CD14-positive monocyte (primary cell): Measurements from ENCODE around the gene EEF1AKMT3. TPM values are rescaled to one million over a fixed set of nuclear protein-coding genes. Genes with fewer than 3 reads are reported as not detected.

ENCODE experiments used
- DNase-seq, 3 donors: peaks; one replicate each; pipeline ENCODE4 v3.0.0-alpha.2; 2011 to 2022
- H2AFZ ChIP-seq: 2 replicates; pipeline ENCODE4 v1.6.0; 2012; ENCODE audit warnings: mild to moderate bottlenecking, low read depth, low read length, inconsistent platforms; ENCODE audit not compliant: insufficient read depth, poor library complexity, severe bottlenecking
- H3K27ac ChIP-seq, 2 donors: 1 replicate in 1 of 2; 2 replicates in 1 of 2; pipeline ENCODE4 v1.5.1; 2012 to 2013; ENCODE audit warnings: low read length in 2 of 2, control low read depth in 1 of 2, inconsistent platforms in 1 of 2, low read depth in 1 of 2, mild to moderate bottlenecking in 1 of 2
- H3K27me3 ChIP-seq, 2 donors: one replicate each; pipeline versions ENCODE4 v1.6.0 to v1.6.1; 2011 to 2013; ENCODE audit warnings: low read length in 2 of 2; ENCODE audit not compliant: control insufficient read depth in 2 of 2, insufficient read depth in 2 of 2
- H3K36me3 ChIP-seq, 2 donors: replicated peaks in 1 of 2; 1 replicate in 1 of 2; 2 replicates in 1 of 2; pipeline versions ENCODE4 v1.5.1 to v1.6.1; 2012 to 2013; ENCODE audit warnings: low read length in 2 of 2, control low read depth in 1 of 2, inconsistent platforms in 1 of 2, mild to moderate bottlenecking in 1 of 2; ENCODE audit not compliant: insufficient read depth in 2 of 2, control insufficient read depth in 1 of 2
- H3K4me1 ChIP-seq, 2 donors: 1 replicate in 1 of 2; 2 replicates in 1 of 2; pipeline versions ENCODE4 v1.5.1 to v1.6.1; 2012 to 2013; ENCODE audit warnings: low read length in 2 of 2, control low read depth in 1 of 2, inconsistent platforms in 1 of 2, mild to moderate bottlenecking in 1 of 2, moderate library complexity in 1 of 2; ENCODE audit not compliant: insufficient read depth in 2 of 2, control insufficient read depth in 1 of 2
- H3K4me2 ChIP-seq: replicated peaks from 2 replicates; pipeline ENCODE3; 2012; ENCODE audit warnings: low read length, moderate library complexity, mild to moderate bottlenecking; ENCODE audit not compliant: poor library complexity, severe bottlenecking; ENCODE audit errors: extremely low read depth
- H3K4me3 ChIP-seq, 3 experiments: fragments of 200-600 bp in 1 of 3; sonication (generic) in 1 of 3; replicated peaks in 1 of 3; 1 replicate in 2 of 3; 2 replicates in 1 of 3; pipeline ENCODE4 v1.5.1; 2011 to 2013; ENCODE audit warnings: low read length in 3 of 3, mild to moderate bottlenecking in 3 of 3, control low read depth in 2 of 3, low read depth in 2 of 3, inconsistent platforms in 1 of 3, moderate library complexity in 1 of 3
- H3K79me2 ChIP-seq: 2 replicates; pipeline ENCODE4 v1.6.0; 2012; ENCODE audit warnings: mild to moderate bottlenecking, control low read depth, inconsistent platforms, low read length, moderate library complexity; ENCODE audit not compliant: insufficient read depth
- H3K9ac ChIP-seq: 2 replicates; pipeline ENCODE4 v1.6.0; 2017; ENCODE audit warnings: low read length, mild to moderate bottlenecking; ENCODE audit not compliant: insufficient read depth, poor library complexity, severe bottlenecking
- H3K9me3 ChIP-seq, 2 donors: replicated peaks in 1 of 2; 1 replicate in 1 of 2; 2 replicates in 1 of 2; pipeline versions ENCODE4 v1.5.1 to v1.6.1; 2012 to 2013; ENCODE audit warnings: low read length in 2 of 2, control low read depth in 1 of 2; ENCODE audit not compliant: control insufficient read depth in 1 of 2, insufficient read depth in 1 of 2
- H4K20me1 ChIP-seq: 2 replicates; pipeline ENCODE4 v1.6.0; 2012; ENCODE audit warnings: mild to moderate bottlenecking, low read length, control low read depth, moderate library complexity; ENCODE audit not compliant: insufficient read depth
- H3K27ac Mint-ChIP-seq, 7 donors: one replicate each; pipeline ENCODE4 v1.8.0; 2020; ENCODE audit warnings: mild to moderate bottlenecking in 7 of 7, mixed read lengths in 7 of 7, moderate library complexity in 6 of 7, inconsistent platforms in 2 of 7
- H3K27me3 Mint-ChIP-seq, 3 donors: one replicate each; pipeline ENCODE4 v1.8.0; 2021 to 2022; ENCODE audit warnings: low read depth in 3 of 3, mild to moderate bottlenecking in 3 of 3, mixed read lengths in 3 of 3, moderate library complexity in 3 of 3, inconsistent platforms in 1 of 3
- H3K36me3 Mint-ChIP-seq, 2 donors: one replicate each; pipeline ENCODE4 v1.8.0; 2020; ENCODE audit warnings: mixed read lengths in 2 of 2, inconsistent platforms in 1 of 2, mild to moderate bottlenecking in 1 of 2
- H3K4me1 Mint-ChIP-seq: one replicate; pipeline ENCODE4 v1.8.0; 2020; ENCODE audit warnings: mild to moderate bottlenecking, mixed read lengths
- H3K4me3 Mint-ChIP-seq, 2 donors: one replicate each; pipeline ENCODE4 v1.8.0; 2020; ENCODE audit warnings: mild to moderate bottlenecking in 2 of 2, mixed read lengths in 2 of 2, moderate library complexity in 1 of 2
- H3K9me3 Mint-ChIP-seq, 7 donors: one replicate each; pipeline ENCODE4 v1.8.0; 2020 to 2022; ENCODE audit warnings: mixed read lengths in 7 of 7, mild to moderate bottlenecking in 6 of 7, moderate library complexity in 6 of 7, inconsistent platforms in 2 of 7
- WGBS: methylation state at CpG from one replicate; pipeline ENCODE4 v1.1.5; 2013; ENCODE audit warnings: missing lambda C conversion rate; ENCODE audit not compliant: insufficient coverage; 5-methylcytosine and 5-hydroxymethylcytosine counted together
- intact Hi-C, 2 donors: fragments of 100-400 bp; cut with micrococcal nuclease; formaldehyde crosslinking; loops; one replicate each; pipeline versions ENCODE4 v1.15.0 to v1.15.1; 2023
- polyA plus RNA-seq, 3 donors: library from polyadenylated mRNA; depleted of rRNA in 1 of 3; unstranded in 2 of 3; stranded (reverse) in 1 of 3; fragments of 300-500 nt in 2 of 3; fragments of >200 nt in 1 of 3; fragmentation: Illumina TruSeq in 2 of 3; gene quantifications; 1 replicate in 2 of 3; 2 replicates in 1 of 3; pipeline ENCODE4 v1.2.3, GENCODE V29; 2012 to 2021
- TF ChIP-seq, protein P1 (sequence below): fragments of 200-600 bp; IDR thresholded peaks from one replicate; pipeline ENCODE4 v1.8.0; 2022; ENCODE audit warnings: antibody characterized with exemption, mild to moderate bottlenecking

Gene EEF1AKMT3
- polyA plus RNA-seq, 3 donors, result 3.4 to 4.2 (median 3.4) TPM

DNA sequence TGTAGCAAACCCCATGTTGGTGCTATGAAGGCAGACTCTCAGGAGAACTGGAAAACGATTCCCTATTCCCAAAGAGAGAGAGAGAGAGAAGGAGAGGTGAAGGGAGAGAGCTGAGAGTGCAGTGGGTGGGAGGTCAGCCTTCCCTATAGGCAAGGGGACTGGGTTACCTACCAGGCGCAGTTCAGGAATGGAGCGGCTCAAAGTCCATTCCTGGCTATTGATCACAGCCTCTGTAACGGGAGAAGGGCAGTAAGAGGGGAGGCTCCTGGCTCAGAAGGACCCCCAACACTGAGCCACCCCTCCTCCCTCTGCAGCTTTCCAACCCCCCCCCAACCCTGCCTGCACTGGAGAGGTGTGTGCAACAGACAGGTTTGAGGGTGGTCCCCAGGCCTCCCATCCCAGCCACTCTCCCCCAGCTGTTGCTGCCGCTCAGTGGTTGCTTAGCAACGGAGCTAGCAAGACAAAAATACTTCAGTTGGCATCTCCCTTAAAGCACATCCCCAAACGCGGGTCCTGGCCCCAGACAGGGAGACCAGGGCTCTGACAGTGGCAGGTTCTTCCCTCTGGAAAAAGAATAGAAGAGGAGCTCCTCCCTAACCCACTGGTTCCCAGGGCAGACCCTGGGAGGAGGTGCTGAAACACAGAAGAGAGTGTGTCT lies 37.1 kb upstream of the EEF1AKMT3 start:
- TF ChIP-seq, protein P1, sequence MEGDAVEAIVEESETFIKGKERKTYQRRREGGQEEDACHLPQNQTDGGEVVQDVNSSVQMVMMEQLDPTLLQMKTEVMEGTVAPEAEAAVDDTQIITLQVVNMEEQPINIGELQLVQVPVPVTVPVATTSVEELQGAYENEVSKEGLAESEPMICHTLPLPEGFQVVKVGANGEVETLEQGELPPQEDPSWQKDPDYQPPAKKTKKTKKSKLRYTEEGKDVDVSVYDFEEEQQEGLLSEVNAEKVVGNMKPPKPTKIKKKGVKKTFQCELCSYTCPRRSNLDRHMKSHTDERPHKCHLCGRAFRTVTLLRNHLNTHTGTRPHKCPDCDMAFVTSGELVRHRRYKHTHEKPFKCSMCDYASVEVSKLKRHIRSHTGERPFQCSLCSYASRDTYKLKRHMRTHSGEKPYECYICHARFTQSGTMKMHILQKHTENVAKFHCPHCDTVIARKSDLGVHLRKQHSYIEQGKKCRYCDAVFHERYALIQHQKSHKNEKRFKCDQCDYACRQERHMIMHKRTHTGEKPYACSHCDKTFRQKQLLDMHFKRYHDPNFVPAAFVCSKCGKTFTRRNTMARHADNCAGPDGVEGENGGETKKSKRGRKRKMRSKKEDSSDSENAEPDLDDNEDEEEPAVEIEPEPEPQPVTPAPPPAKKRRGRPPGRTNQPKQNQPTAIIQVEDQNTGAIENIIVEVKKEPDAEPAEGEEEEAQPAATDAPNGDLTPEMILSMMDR, result no peak
- Histone ChIP-seq H2AFZ (no peak overlapping the region), H3K9ac (no peak overlapping the region), H3K79me2 (peaks cover 15% of the 10 kb centered on the region), H3K27ac (no peak overlapping the region), H3K9me3 (no peaks in the 10 kb centered on the region), H3K4me2 (no peak overlapping the region), H3K4me3 (no peak overlapping the region), H3K36me3 (peaks cover 47 to 58% of the 10 kb centered on the region in 2 donors), H3K4me1 (peaks cover 2 to 7% of the 10 kb centered on the region in 2 donors), H3K27me3 (no peaks in the 10 kb centered on the region), H4K20me1 (no peaks in the 10 kb centered on the region)
- WGBS, result no CpG with 5 or more reads among the region's 8 CpGs
- H3K27me3 Mint-ChIP-seq, result no peaks in the 10 kb centered on the region
- H3K4me1 Mint-ChIP-seq, result peaks cover 11% of the 10 kb centered on the region
- no peak for DNase-seq
- H3K4me3 Mint-ChIP-seq, result no peak overlapping the region
- H3K9me3 Mint-ChIP-seq, result no peaks in the 10 kb centered on the region
- peak overlapping the region in 1 of 7 donors; percentile 50 for H3K27ac Mint-ChIP-seq
- H3K36me3 Mint-ChIP-seq, result peaks cover 54 to 59% of the 10 kb centered on the region in 2 donors
- intact Hi-C loops, result no loop called here

DNA sequence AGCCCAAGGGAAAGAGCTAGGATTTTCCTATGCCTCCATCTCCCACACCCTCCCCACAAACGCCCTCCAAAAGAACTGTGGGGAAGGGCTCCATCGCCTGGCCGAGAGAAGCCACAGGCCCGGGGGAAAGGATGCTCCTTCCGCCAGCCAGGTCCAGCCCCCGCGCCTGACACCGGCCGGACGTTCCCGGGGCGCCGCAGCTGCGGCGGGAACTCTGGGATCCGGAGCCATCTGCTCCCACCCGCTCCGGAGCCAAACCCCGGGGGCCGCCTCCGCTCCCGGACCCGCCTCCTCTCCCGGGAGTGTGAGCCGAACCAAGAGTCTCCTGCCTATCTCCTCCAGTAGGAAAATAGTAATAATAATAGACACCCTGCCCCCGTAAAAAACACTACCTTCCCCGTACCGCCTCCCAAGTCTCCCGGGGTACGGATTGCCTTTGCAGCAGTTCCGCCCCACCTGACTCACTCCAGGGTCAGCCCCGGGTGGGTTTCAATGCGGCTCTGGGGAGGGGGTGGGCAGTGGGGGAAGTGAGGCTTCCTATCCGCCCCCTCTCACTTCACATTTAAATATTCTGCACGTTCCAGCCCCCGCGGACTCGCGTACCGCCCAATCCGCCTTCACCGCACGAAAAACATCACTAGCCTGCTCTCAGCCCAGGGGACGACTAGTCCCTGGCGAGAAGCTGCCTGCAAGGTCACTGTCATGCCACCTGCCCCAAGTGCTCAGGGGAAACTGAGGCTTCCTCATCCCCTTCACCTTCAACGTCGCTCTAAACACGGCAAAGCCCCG lies 36.3 kb upstream of the EEF1AKMT3 start:
- intact Hi-C loops, result no loop called here
- H3K4me3 ChIP-seq, result no peak overlapping the region
- peaks cover 23% of the 10 kb centered on the region for H3K79me2 ChIP-seq
- TF ChIP-seq, protein P1, result no peak
- H3K36me3 ChIP-seq, result peaks cover 39 to 49% of the 10 kb centered on the region in 2 donors
- no peaks in the 10 kb centered on the region for H4K20me1 ChIP-seq
- H3K9ac ChIP-seq, result no peak overlapping the region
- DNase-seq, result no peak
- H3K9me3 ChIP-seq, result no peaks in the 10 kb centered on the region
- WGBS, result 94% methylated on average over 27 of the region's 49 CpGs
- no peaks in the 10 kb centered on the region for H3K9me3 Mint-ChIP-seq
- peaks cover 19% of the 10 kb centered on the region for H3K4me1 Mint-ChIP-seq
- no peak overlapping the region for H3K27ac ChIP-seq
- no peaks in the 10 kb centered on the region for H3K27me3 ChIP-seq
- peaks cover 10 to 15% of the 10 kb centered on the region in 2 donors for H3K4me1 ChIP-seq
- peaks cover 45 to 51% of the 10 kb centered on the region in 2 donors for H3K36me3 Mint-ChIP-seq
- H2AFZ ChIP-seq, result no peak overlapping the region
- H3K4me2 ChIP-seq, result no peak overlapping the region
- no peaks in the 10 kb centered on the region for H3K27me3 Mint-ChIP-seq
- peak overlapping the region in 2 of 7 donors; percentile 19 to 25 for H3K27ac Mint-ChIP-seq
- H3K4me3 Mint-ChIP-seq, result no peak overlapping the region
